Natural killer cell (primary cell): ENCODE measurements around the gene RUFY1. TPM values are rescaled to one million over a fixed set of nuclear protein-coding genes. Genes with fewer than 3 reads are reported as not detected.

Source experiments
- ATAC-seq, 3 donors: fragments of 150-1000 bp in 2 of 3; fragments of 200-7000 bp in 1 of 3; cut with Tn5 transposase; 1 replicate in 1 of 3; 2 replicates in 2 of 3; pipeline ENCODE4 v1.10.0; 2021; ENCODE audit warnings: mild to moderate bottlenecking in 2 of 3, moderate library complexity in 2 of 3
- DNase-seq, 2 donors: peaks; one replicate each; pipeline versions ENCODE4 v3.0.0 to v3.0.0-alpha.2; 2013 to 2021; ENCODE audit warnings: mixed read lengths in 1 of 2
- H3K27ac ChIP-seq: one replicate; pipeline ENCODE4 v1.5.1; 2013; ENCODE audit warnings: mild to moderate bottlenecking, low read length
- H3K27me3 ChIP-seq: one replicate; pipeline ENCODE4 v1.6.1; 2013; ENCODE audit warnings: low read length; ENCODE audit not compliant: control insufficient read depth, insufficient read depth
- H3K36me3 ChIP-seq: one replicate; pipeline ENCODE4 v1.6.1; 2013; ENCODE audit warnings: low read length; ENCODE audit not compliant: control insufficient read depth, insufficient read depth
- H3K4me1 ChIP-seq: one replicate; pipeline ENCODE4 v1.6.1; 2013; ENCODE audit warnings: low read length; ENCODE audit not compliant: control insufficient read depth, insufficient read depth
- H3K4me3 ChIP-seq: one replicate; pipeline ENCODE4 v1.5.1; 2013; ENCODE audit warnings: low read length
- H3K9me3 ChIP-seq: one replicate; pipeline ENCODE4 v1.6.1; 2013; ENCODE audit warnings: low read length; ENCODE audit not compliant: control insufficient read depth, insufficient read depth
- H3K27ac Mint-ChIP-seq, 2 donors: one replicate each; pipeline ENCODE4 v1.8.0; 2022; ENCODE audit warnings: mild to moderate bottlenecking in 2 of 2, mixed read lengths in 2 of 2, moderate library complexity in 1 of 2
- H3K27me3 Mint-ChIP-seq, 2 donors: one replicate each; pipeline ENCODE4 v1.8.0; 2022; ENCODE audit warnings: low read depth in 2 of 2, mixed read lengths in 2 of 2
- H3K36me3 Mint-ChIP-seq: one replicate; pipeline ENCODE4 v1.8.0; 2022; ENCODE audit warnings: mixed read lengths
- H3K4me1 Mint-ChIP-seq, 2 donors: one replicate each; pipeline ENCODE4 v1.8.0; 2022; ENCODE audit warnings: mixed read lengths in 2 of 2
- H3K4me3 Mint-ChIP-seq: one replicate; pipeline ENCODE4 v1.8.0; 2022; ENCODE audit warnings: mild to moderate bottlenecking, moderate library complexity, mixed read lengths
- H3K9me3 Mint-ChIP-seq, 2 donors: one replicate each; pipeline ENCODE4 v1.8.0; 2022; ENCODE audit warnings: mixed read lengths in 2 of 2
- WGBS: methylation state at CpG from one replicate; pipeline ENCODE4 v1.1.7; 2013; ENCODE audit warnings: missing lambda C conversion rate; ENCODE audit not compliant: insufficient coverage; 5-methylcytosine and 5-hydroxymethylcytosine counted together
- intact Hi-C: fragments of 100-400 bp; cut with micrococcal nuclease; formaldehyde crosslinking; loops from one replicate; pipeline ENCODE4 v1.14.2; 2022
- total RNA-seq, 4 donors: library from RNA; stranded (reverse); fragments of 120-200 nt in 1 of 4; gene quantifications; one replicate each; pipeline versions ENCODE4 v1.2.3 to v1.2.4, GENCODE V29; 2013 to 2022
- TF ChIP-seq, protein P1 (sequence below): fragments of 200-600 bp; IDR thresholded peaks from one replicate; pipeline ENCODE4 v1.8.0; 2022; ENCODE audit warnings: antibody characterized with exemption

RUFY1 gene
- total RNA-seq, 3 donors from 2014 or later (not counting 1 experiment from before 2014, with no cell fraction given), result 40.4 to 48.7 (median 46.6) TPM

- peaks cover 72% of the 10 kb centered on the region for H3K36me3 ChIP-seq
- no peaks in the 10 kb centered on the region for H3K27me3 ChIP-seq
- Mint-ChIP-seq H3K4me1 (peaks cover 91 to 93% of the 10 kb centered on the region in 2 donors), H3K36me3 (peaks cover 64% of the 10 kb centered on the region), H3K4me3 (peak overlapping the region; percentile 97), H3K27ac (peak overlapping the region; percentile 98 to 99), H3K27me3 (no peaks in the 10 kb centered on the region), H3K9me3 (no peaks in the 10 kb centered on the region)
- H3K4me3 ChIP-seq, result no peak overlapping the region
- no peak for DNase-seq
- ATAC-seq, result no peak
- TF ChIP-seq, protein P1, sequence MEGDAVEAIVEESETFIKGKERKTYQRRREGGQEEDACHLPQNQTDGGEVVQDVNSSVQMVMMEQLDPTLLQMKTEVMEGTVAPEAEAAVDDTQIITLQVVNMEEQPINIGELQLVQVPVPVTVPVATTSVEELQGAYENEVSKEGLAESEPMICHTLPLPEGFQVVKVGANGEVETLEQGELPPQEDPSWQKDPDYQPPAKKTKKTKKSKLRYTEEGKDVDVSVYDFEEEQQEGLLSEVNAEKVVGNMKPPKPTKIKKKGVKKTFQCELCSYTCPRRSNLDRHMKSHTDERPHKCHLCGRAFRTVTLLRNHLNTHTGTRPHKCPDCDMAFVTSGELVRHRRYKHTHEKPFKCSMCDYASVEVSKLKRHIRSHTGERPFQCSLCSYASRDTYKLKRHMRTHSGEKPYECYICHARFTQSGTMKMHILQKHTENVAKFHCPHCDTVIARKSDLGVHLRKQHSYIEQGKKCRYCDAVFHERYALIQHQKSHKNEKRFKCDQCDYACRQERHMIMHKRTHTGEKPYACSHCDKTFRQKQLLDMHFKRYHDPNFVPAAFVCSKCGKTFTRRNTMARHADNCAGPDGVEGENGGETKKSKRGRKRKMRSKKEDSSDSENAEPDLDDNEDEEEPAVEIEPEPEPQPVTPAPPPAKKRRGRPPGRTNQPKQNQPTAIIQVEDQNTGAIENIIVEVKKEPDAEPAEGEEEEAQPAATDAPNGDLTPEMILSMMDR, result no peak
- H3K27ac ChIP-seq, result no peak overlapping the region
- no peaks in the 10 kb centered on the region for H3K9me3 ChIP-seq
- H3K4me1 ChIP-seq, result peaks cover 28% of the 10 kb centered on the region
- WGBS, result 17% methylated on average over 2 of the region's 4 CpGs
- intact Hi-C loops, result loop anchor here (5.0 to 10.0 kb wide), 2 partner anchors 62 to 115 kb away; partner anchors contain the start of gene MAML1
Measured at GRCh38 chr5:179619776-179620175, 69.4 kb downstream of the RUFY1 start.

DNA sequence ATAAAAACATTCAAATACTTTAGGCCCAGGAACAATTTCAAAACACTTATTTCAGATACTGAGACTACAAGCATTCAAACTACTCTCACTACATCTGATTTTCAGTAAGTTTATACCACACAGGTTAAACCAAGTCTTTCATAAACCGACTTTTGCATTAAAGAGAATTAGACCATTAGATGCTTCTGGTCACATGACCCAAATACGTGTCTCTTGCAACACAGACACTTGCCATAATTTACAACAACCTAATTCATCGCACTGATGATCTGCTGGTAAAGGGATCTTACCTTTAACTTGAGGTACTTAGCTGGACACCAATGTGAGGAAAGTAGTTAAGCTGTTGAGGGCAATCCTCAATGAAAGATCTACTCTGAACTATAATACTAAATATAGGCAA lies 69.9 kb downstream of the RUFY1 start:
- peaks cover 91% of the 10 kb centered on the region in 2 donors for H3K4me1 Mint-ChIP-seq
- Histone ChIP-seq H3K36me3 (peaks cover 67% of the 10 kb centered on the region), H3K27me3 (no peaks in the 10 kb centered on the region), H3K27ac (peak overlapping the region; percentile 81), H3K4me3 (no peak overlapping the region), H3K4me1 (peaks cover 31% of the 10 kb centered on the region), H3K9me3 (no peaks in the 10 kb centered on the region)
- H3K36me3 Mint-ChIP-seq, result peaks cover 60% of the 10 kb centered on the region
- TF ChIP-seq, protein P1, result no peak
- no peaks in the 10 kb centered on the region for H3K9me3 Mint-ChIP-seq
- intact Hi-C loops, result loop anchor here (5.0 to 10.0 kb wide), 2 partner anchors 63 to 115 kb away; partner anchors contain the start of gene MAML1
- no peaks in the 10 kb centered on the region for H3K27me3 Mint-ChIP-seq
- peak overlapping the region; percentile 97 for H3K4me3 Mint-ChIP-seq
- peak overlapping the region; percentile 98 to 99 for H3K27ac Mint-ChIP-seq
- 11% methylated on average over 2 of the region's 3 CpGs for WGBS
- ATAC-seq, result no peak
- peak in 1 of 2 donors; percentile 34 for DNase-seq

- DNase-seq, result peak in 1 of 2 donors; percentile 35
- Mint-ChIP-seq H3K9me3 (no peaks in the 10 kb centered on the region), H3K36me3 (peaks cover 56% of the 10 kb centered on the region), H3K4me3 (peak overlapping the region; percentile 97), H3K27ac (peak overlapping the region; percentile 98 to 99), H3K4me1 (peaks cover 88% of the 10 kb centered on the region in 2 donors), H3K27me3 (no peaks in the 10 kb centered on the region)
- intact Hi-C loops, result loop anchor here (5.0 to 10.0 kb wide), 2 partner anchors 64 to 114 kb away; partner anchors contain the start of gene MAML1
- Histone ChIP-seq H3K9me3 (no peaks in the 10 kb centered on the region), H3K4me3 (no peak overlapping the region), H3K27me3 (no peaks in the 10 kb centered on the region), H3K4me1 (peaks cover 31% of the 10 kb centered on the region), H3K27ac (peak overlapping the region; percentile 81), H3K36me3 (peaks cover 62% of the 10 kb centered on the region)
- 18% methylated on average over 4 of the region's 5 CpGs for WGBS
- TF ChIP-seq, protein P1, result no peak
- no peak for ATAC-seq
Measured at GRCh38 chr5:179620703-179621350, 70.5 kb downstream of the RUFY1 start.
